OCI-LY7 (cell line): ENCODE measurements around the gene NYNRIN.

ENCODE experiments used
- CTCF ChIP-seq: fragments of 200-600 bp; sonication (generic); conservative IDR thresholded peaks from 2 replicates; pipeline ENCODE4 v1.5.1; 2014; ENCODE audit warnings: mild to moderate bottlenecking, antibody characterized with exemption, low read length, moderate library complexity, mixed read lengths
- EZH2phosphoT487 ChIP-seq: fragments of 200-600 bp; sonication (generic); IDR thresholded peaks from 2 replicates; pipeline ENCODE4 v1.6.1; 2018; ENCODE audit warnings: low read depth, borderline replicate concordance, mild to moderate bottlenecking, mixed run types, antibody characterized with exemption, low read length, moderate library complexity, mixed read lengths

GRCh38 chr14:24372701-24373416 is 25.9 kb upstream of the NYNRIN start:
- TF ChIP-seq CTCF (no peak), EZH2phosphoT487 (no peak)
